ENCODE measurements around the gene EIF4EBP2.

GRCh38 chr10:70465832-70466231, 61.9 kb downstream of the EIF4EBP2 start:
- TF ChIP-seq USF2 (IDR thresholded peaks at IDR 0.05), result no peak
- no peak for TF ChIP-seq SMC3 (IDR thresholded peaks at IDR 0.05)
- TF ChIP-seq RFX5 (IDR thresholded peaks at IDR 0.05), result no peak
- TF ChIP-seq PHF8 (IDR thresholded peaks at IDR 0.05; ENCODE audit: borderline replicate concordance, low read depth), result no peak
- no peak for TF ChIP-seq ZC3H11A (IDR thresholded peaks at IDR 0.05)
- no peak for TF ChIP-seq CEBPB (IDR thresholded peaks at IDR 0.05)
- TF ChIP-seq POLR2A (IDR thresholded peaks at IDR 0.05; ENCODE audit: low read length), result no peak
- TF ChIP-seq CTCF (IDR thresholded peaks at IDR 0.05), result no peak
- TF ChIP-seq REST (IDR thresholded peaks at IDR 0.05), result no peak
- TF ChIP-seq EP300 (IDR thresholded peaks at IDR 0.05), result no peak
- TF ChIP-seq MAZ (IDR thresholded peaks at IDR 0.05; ENCODE audit: borderline replicate concordance, low read depth, low read length), result no peak
- TF ChIP-seq ATOH8 (CRISPR knock-in tag; IDR thresholded peaks at IDR 0.05; ENCODE audit: low read depth), result no peak
- no peak for TF ChIP-seq SREBF2 (IDR thresholded peaks at IDR 0.05)
- TF ChIP-seq POLR2AphosphoS2 (conservative IDR thresholded peaks at IDR 0.05; ENCODE audit: low read length), result no peak
